HCT116 (cell line): ENCODE data around the gene GALNT2. TPM values are rescaled to one million over a fixed set of nuclear protein-coding genes. Genes with fewer than 3 reads are reported as not detected.

Source experiments
- ATAC-seq: fragments of 200-7000 bp; cut with Tn5 transposase; 2 replicates; pipeline ENCODE4 v1.9.1; 2020; ENCODE audit warnings: mild to moderate bottlenecking, moderate library complexity
- BruUV-seq: library from RNA; stranded (reverse); fragments of 400-500 nt; replicated peaks from 2 replicates; lab custom pipeline; 2021; lab: Mats Ljungman, UMichigan
- CTCF ChIA-PET: fragments of 300-600 bp; sonication (Branson Sonifier 250); formaldehyde crosslinking; loops from one replicate; lab custom pipeline; 2021; ENCODE audit warnings: antibody characterized with exemption; lab: Charles Lee
- POLR2A ChIA-PET: fragments of 300-600, 350-600 bp; sonication (Branson Sonifier 250); formaldehyde crosslinking; loops from one replicate; lab custom pipeline; 2021; ENCODE audit warnings: antibody characterized with exemption; lab: Charles Lee
- RAD21 ChIA-PET, 2 experiments: fragments of 300-600 bp; sonication (Branson Sonifier 250); formaldehyde crosslinking; loops; one replicate each; lab custom pipeline; 2023; ENCODE audit warnings: low total read pairs in 2 of 2; ENCODE audit not compliant: uncharacterized antibody in 2 of 2, unreplicated experiment in 2 of 2, low non-redundant PET in 1 of 2; lab: Charles Lee
- DNase-seq: peaks from one replicate; pipeline ENCODE4 v3.0.0-alpha.2; 2010; ENCODE audit warnings: low read depth, low spot score
- H2AFZ ChIP-seq: fragments of 200-600 bp; shearing (Covaris generic), sonication (generic); 2 replicates; pipeline ENCODE4 v1.6.1; 2017; ENCODE audit warnings: low read depth, mixed run types, mixed read lengths, antibody characterized with exemption, low read length; ENCODE audit not compliant: poor library complexity, severe bottlenecking
- H3K27ac ChIP-seq: 2 replicates; pipeline ENCODE4 v1.5.1; 2012; ENCODE audit warnings: low read depth, low read length
- H3K27me3 ChIP-seq: fragments of 200-600 bp; sonication (generic); 2 replicates; pipeline ENCODE4 v1.6.1; 2016; ENCODE audit warnings: mixed run types, low read length, mixed read lengths; ENCODE audit not compliant: insufficient read depth
- H3K36me3 ChIP-seq, 2 experiments: fragments of 200-500 bp in 1 of 2; fragments of 200-600 bp in 1 of 2; sonication (Bioruptor generic) in 1 of 2; sonication (generic) in 1 of 2; 2 replicates each; pipeline versions ENCODE4 v1.5.1 to v1.6.1; 2014 to 2016; ENCODE audit warnings: low read length in 2 of 2, inconsistent platforms in 1 of 2, mixed read lengths in 1 of 2, mixed run types in 1 of 2; ENCODE audit not compliant: insufficient read depth in 2 of 2, control insufficient read depth in 1 of 2
- H3K4me1 ChIP-seq, 2 experiments: fragments of 200-600 bp in 1 of 2; sonication (generic) in 1 of 2; 2 replicates each; pipeline versions ENCODE4 v1.5.1 to v1.6.1; 2012 to 2017; ENCODE audit warnings: low read length in 2 of 2, inconsistent platforms in 1 of 2, mild to moderate bottlenecking in 1 of 2, mixed read lengths in 1 of 2, mixed run types in 1 of 2, moderate library complexity in 1 of 2; ENCODE audit not compliant: insufficient read depth in 2 of 2, control insufficient read depth in 1 of 2
- H3K4me2 ChIP-seq: fragments of 200-600 bp; sonication (generic); 2 replicates; pipeline ENCODE4 v1.6.1; 2017; ENCODE audit warnings: mixed run types, low read length, mixed read lengths
- H3K4me3 ChIP-seq, 2 experiments: fragments of 200-600 bp in 1 of 2; sonication (generic) in 1 of 2; replicated peaks in 1 of 2; 2 replicates each; pipeline ENCODE4 v1.5.1; 2011 to 2016; ENCODE audit warnings: low read length in 2 of 2, control low read depth in 1 of 2, low read depth in 1 of 2, mild to moderate bottlenecking in 1 of 2, mixed read lengths in 1 of 2, mixed run types in 1 of 2
- H3K79me2 ChIP-seq: fragments of 200-600 bp; sonication (generic); 2 replicates; pipeline ENCODE4 v1.6.1; 2017; ENCODE audit warnings: mild to moderate bottlenecking, mixed run types, low read length, moderate library complexity, mixed read lengths; ENCODE audit not compliant: insufficient read depth
- H3K9ac ChIP-seq: fragments of 200-600 bp; sonication (generic); 2 replicates; pipeline ENCODE4 v1.6.1; 2016; ENCODE audit warnings: low read length, mixed read lengths
- H3K9me2 ChIP-seq: fragments of 200-600 bp; sonication (generic), shearing (Covaris generic); 2 replicates; pipeline ENCODE4 v1.6.1; 2017; ENCODE audit warnings: mixed run types, mild to moderate bottlenecking, moderate library complexity; ENCODE audit not compliant: insufficient read depth
- H3K9me3 ChIP-seq, 2 experiments: fragments of 200-500 bp in 1 of 2; fragments of 200-600 bp in 1 of 2; sonication (Bioruptor generic) in 1 of 2; sonication (generic) in 1 of 2; 2 replicates each; pipeline ENCODE4 v1.6.1; 2014 to 2017; ENCODE audit warnings: low read length in 2 of 2, mixed read lengths in 2 of 2, inconsistent platforms in 1 of 2, low read depth in 1 of 2, mild to moderate bottlenecking in 1 of 2, mixed run types in 1 of 2, moderate library complexity in 1 of 2; ENCODE audit not compliant: control insufficient read depth in 1 of 2, insufficient read depth in 1 of 2
- H4K20me1 ChIP-seq: fragments of 200-600 bp; sonication (generic), shearing (Covaris generic); 2 replicates; pipeline ENCODE4 v1.6.1; 2017; ENCODE audit warnings: mixed run types, mild to moderate bottlenecking, moderate library complexity; ENCODE audit not compliant: insufficient read depth
- ELF1 ChIP-seq: IDR thresholded peaks from 2 replicates; pipeline ENCODE4 v1.6.1; 2012; ENCODE audit warnings: low read depth, borderline replicate concordance
- JUND ChIP-seq: IDR thresholded peaks from 2 replicates; pipeline ENCODE4 v1.6.1; 2012
- POLR2A ChIP-seq: IDR thresholded peaks from 2 replicates; pipeline ENCODE4 v1.7.0; 2011; ENCODE audit warnings: borderline replicate concordance; ENCODE audit not compliant: insufficient read depth, insufficient read length; ENCODE audit errors: extremely low read depth
- RAD21 ChIP-seq: IDR thresholded peaks from 2 replicates; pipeline ENCODE4 v1.6.1; 2012; ENCODE audit warnings: low read depth, mild to moderate bottlenecking
- SIN3A ChIP-seq: IDR thresholded peaks from 2 replicates; pipeline ENCODE4 v1.6.1; 2012; ENCODE audit warnings: low read depth
- SP1 ChIP-seq: IDR thresholded peaks from 2 replicates; pipeline ENCODE4 v1.6.1; 2012; ENCODE audit warnings: low read depth
- SRF ChIP-seq: IDR thresholded peaks from 2 replicates; pipeline ENCODE4 v1.6.1; 2012; ENCODE audit warnings: low read depth
- ZFX ChIP-seq: fragments of 450-650 bp; IDR thresholded peaks from 2 replicates; pipeline ENCODE4 v1.6.1; 2017
- ZNF274 ChIP-seq: fragments of 200-500 bp; sonication (Bioruptor generic); IDR thresholded peaks from 2 replicates; pipeline ENCODE4 v1.6.1; 2014; ENCODE audit warnings: mild to moderate bottlenecking, low read depth, low read length, inconsistent platforms
- intact Hi-C: fragments of 100-400 bp; cut with micrococcal nuclease; formaldehyde crosslinking; loops from 2 replicates; pipeline ENCODE4 v1.10.0; 2022
- total RNA-seq: library from RNA; stranded (reverse); gene quantifications from one replicate; pipeline ENCODE4 v1.2.1, GENCODE V29; 2021; ENCODE audit not compliant: unreplicated experiment
- TF ChIP-seq, protein P1 (sequence below): IDR thresholded peaks from 2 replicates; pipeline ENCODE4 v1.6.1; 2012
- TF ChIP-seq, protein P2 (sequence below): IDR thresholded peaks from 2 replicates; pipeline ENCODE4 v1.6.1; 2011; ENCODE audit warnings: mild to moderate bottlenecking, low read length, moderate library complexity; ENCODE audit not compliant: insufficient replicate concordance; ENCODE audit errors: extremely low read depth
- TF ChIP-seq, protein P3 (sequence below): IDR thresholded peaks from 2 replicates; pipeline ENCODE4 v1.6.1; 2012; ENCODE audit warnings: low read depth
- TF ChIP-seq, protein P4 (sequence below), 3 experiments: fragments of 200-600 bp in 1 of 3; sonication (generic) in 1 of 3; IDR thresholded peaks in 2 of 3; conservative IDR thresholded peaks in 1 of 3; 2 replicates each; pipeline ENCODE4 v1.5.1; 2012 to 2017; ENCODE audit warnings: low read depth in 2 of 3, low read length in 2 of 3, antibody characterized with exemption in 1 of 3, borderline replicate concordance in 1 of 3, control low read depth in 1 of 3, mild to moderate bottlenecking in 1 of 3, mixed read lengths in 1 of 3, mixed run types in 1 of 3, moderate library complexity in 1 of 3; ENCODE audit not compliant: insufficient read depth in 1 of 3

GALNT2 gene
- total RNA-seq, 1 experiment from 2014 or later, result 40.8 TPM

DNA sequence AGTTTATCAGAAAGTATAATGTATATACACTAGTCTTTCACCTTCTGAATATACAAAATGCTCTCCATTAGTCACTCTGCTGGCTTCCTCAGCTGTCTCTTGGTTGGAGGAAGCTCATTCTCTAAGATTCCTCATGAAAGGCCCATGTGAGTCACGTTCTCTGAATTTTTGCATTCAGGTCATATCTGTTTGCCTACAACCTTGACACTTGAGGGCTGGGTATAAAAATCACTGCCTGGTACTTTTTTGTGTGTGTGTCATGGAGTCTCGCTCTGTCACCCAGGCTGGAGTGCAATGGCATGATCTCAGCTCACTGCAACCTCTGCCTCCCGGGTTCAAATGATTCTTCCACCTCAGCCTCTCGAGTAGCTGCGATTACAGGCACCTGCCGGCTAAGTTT is 2.8 kb upstream of the GALNT2 start:
- Histone ChIP-seq H3K9me3 (no peaks in the 10 kb centered on the region), H3K4me2 (no peak overlapping the region), H3K9me2 (no peaks in the 10 kb centered on the region), H3K9ac (no peak overlapping the region), H3K36me3 (no peaks in the 10 kb centered on the region), H3K4me1 (peaks cover 11 to 17% of the 10 kb centered on the region in 2 experiments; a peak in 3 of 4 replicates), H2AFZ (no peak overlapping the region), H3K27ac (no peak overlapping the region), H4K20me1 (no peaks in the 10 kb centered on the region), H3K4me3 (no peak overlapping the region), H3K79me2 (peaks cover 14% of the 10 kb centered on the region), H3K27me3 (no peaks in the 10 kb centered on the region)
- POLR2A ChIA-PET, result no interaction called here
- no peak for DNase-seq
- CTCF ChIA-PET, result no interaction called here
- intact Hi-C loops, result no loop called here
- TF ChIP-seq, protein P1, sequence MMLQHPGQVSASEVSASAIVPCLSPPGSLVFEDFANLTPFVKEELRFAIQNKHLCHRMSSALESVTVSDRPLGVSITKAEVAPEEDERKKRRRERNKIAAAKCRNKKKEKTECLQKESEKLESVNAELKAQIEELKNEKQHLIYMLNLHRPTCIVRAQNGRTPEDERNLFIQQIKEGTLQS, result no peak
- TF ChIP-seq, protein P2, sequence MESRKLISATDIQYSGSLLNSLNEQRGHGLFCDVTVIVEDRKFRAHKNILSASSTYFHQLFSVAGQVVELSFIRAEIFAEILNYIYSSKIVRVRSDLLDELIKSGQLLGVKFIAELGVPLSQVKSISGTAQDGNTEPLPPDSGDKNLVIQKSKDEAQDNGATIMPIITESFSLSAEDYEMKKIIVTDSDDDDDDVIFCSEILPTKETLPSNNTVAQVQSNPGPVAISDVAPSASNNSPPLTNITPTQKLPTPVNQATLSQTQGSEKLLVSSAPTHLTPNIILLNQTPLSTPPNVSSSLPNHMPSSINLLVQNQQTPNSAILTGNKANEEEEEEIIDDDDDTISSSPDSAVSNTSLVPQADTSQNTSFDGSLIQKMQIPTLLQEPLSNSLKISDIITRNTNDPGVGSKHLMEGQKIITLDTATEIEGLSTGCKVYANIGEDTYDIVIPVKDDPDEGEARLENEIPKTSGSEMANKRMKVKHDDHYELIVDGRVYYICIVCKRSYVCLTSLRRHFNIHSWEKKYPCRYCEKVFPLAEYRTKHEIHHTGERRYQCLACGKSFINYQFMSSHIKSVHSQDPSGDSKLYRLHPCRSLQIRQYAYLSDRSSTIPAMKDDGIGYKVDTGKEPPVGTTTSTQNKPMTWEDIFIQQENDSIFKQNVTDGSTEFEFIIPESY, result no peak
- no peak for TF ChIP-seq JUND
- TF ChIP-seq, protein P3, sequence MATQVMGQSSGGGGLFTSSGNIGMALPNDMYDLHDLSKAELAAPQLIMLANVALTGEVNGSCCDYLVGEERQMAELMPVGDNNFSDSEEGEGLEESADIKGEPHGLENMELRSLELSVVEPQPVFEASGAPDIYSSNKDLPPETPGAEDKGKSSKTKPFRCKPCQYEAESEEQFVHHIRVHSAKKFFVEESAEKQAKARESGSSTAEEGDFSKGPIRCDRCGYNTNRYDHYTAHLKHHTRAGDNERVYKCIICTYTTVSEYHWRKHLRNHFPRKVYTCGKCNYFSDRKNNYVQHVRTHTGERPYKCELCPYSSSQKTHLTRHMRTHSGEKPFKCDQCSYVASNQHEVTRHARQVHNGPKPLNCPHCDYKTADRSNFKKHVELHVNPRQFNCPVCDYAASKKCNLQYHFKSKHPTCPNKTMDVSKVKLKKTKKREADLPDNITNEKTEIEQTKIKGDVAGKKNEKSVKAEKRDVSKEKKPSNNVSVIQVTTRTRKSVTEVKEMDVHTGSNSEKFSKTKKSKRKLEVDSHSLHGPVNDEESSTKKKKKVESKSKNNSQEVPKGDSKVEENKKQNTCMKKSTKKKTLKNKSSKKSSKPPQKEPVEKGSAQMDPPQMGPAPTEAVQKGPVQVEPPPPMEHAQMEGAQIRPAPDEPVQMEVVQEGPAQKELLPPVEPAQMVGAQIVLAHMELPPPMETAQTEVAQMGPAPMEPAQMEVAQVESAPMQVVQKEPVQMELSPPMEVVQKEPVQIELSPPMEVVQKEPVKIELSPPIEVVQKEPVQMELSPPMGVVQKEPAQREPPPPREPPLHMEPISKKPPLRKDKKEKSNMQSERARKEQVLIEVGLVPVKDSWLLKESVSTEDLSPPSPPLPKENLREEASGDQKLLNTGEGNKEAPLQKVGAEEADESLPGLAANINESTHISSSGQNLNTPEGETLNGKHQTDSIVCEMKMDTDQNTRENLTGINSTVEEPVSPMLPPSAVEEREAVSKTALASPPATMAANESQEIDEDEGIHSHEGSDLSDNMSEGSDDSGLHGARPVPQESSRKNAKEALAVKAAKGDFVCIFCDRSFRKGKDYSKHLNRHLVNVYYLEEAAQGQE, result no peak
- no peak for TF ChIP-seq RAD21
- TF ChIP-seq SP1, result no peak
- TF ChIP-seq SIN3A, result no peak
- TF ChIP-seq POLR2A, result no peak
- TF ChIP-seq ZFX, result no peak
- TF ChIP-seq, protein P4, sequence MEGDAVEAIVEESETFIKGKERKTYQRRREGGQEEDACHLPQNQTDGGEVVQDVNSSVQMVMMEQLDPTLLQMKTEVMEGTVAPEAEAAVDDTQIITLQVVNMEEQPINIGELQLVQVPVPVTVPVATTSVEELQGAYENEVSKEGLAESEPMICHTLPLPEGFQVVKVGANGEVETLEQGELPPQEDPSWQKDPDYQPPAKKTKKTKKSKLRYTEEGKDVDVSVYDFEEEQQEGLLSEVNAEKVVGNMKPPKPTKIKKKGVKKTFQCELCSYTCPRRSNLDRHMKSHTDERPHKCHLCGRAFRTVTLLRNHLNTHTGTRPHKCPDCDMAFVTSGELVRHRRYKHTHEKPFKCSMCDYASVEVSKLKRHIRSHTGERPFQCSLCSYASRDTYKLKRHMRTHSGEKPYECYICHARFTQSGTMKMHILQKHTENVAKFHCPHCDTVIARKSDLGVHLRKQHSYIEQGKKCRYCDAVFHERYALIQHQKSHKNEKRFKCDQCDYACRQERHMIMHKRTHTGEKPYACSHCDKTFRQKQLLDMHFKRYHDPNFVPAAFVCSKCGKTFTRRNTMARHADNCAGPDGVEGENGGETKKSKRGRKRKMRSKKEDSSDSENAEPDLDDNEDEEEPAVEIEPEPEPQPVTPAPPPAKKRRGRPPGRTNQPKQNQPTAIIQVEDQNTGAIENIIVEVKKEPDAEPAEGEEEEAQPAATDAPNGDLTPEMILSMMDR (IDR thresholded peaks at IDR 0.05 in 2 of 3, conservative IDR thresholded peaks at IDR 0.05 in 1 of 3; ENCODE audit: borderline replicate concordance in 1 of 3, insufficient read depth in 1 of 3, low read depth in 2 of 3, low read length in 2 of 3), result no peak
- no peak for TF ChIP-seq SRF
- TF ChIP-seq ELF1, result no peak
- TF ChIP-seq ZNF274, result no peak
- no peak for ATAC-seq
- no TSS peak for BruUV-seq
- RAD21 ChIA-PET, result no interaction called here
